ENCODE measurements around the gene ARHGEF3.
A peak's percentile ranks its signal among the peaks of the same experiment; 100 is the strongest.
"Not testable (repeated sequence)": the region's sequence is repeated elsewhere in the genome, so short reads cannot be mapped to it uniquely, and the experiment has no call there.

Gene ARHGEF3

DNA sequence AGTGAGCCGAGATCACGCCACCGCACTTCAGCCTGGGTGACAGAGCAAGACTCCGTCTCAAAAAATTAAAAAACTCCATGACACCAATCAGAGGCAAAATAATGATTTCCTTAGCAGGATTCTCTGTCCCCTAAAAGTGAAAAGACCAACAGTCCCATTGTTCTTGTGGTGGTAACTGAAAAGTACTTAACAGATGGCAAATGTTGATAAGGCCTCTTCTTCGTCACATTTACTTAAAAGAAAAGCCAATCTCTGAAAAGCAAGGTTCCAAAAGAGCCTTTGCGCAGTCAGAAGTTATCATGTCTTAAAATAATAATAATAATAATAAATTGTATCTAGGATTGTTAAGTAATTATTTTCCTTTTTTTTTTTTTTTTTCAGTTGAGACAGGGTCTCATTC lies 62.7 kb downstream of the ARHGEF3 start:
- no peak for DNase-seq (ENCODE audit: low read depth in 2 of 2, low spot score in 1 of 2)

DNA sequence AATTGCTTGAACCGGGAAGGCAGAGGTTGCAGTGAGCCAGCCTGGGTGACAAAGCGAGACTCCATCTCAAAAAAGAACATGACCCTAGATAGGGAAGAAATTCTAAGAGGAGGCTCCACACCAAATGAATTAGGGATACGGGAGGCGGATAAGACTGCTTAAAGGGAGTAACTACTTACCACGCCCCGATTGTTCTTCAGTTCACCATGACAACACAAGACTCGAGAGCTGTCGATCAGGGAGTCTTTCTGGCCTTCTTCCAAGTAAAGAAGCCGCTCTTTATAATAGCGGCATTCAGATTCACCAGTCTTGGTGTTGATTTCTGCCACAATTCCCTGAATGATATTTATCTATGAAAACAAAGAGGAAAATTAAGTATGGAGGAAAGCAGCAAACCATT lies 64.7 kb downstream of the ARHGEF3 start:
- DNase-seq (ENCODE audit: low read depth in 2 of 2, low spot score in 1 of 2): no peak

DNA sequence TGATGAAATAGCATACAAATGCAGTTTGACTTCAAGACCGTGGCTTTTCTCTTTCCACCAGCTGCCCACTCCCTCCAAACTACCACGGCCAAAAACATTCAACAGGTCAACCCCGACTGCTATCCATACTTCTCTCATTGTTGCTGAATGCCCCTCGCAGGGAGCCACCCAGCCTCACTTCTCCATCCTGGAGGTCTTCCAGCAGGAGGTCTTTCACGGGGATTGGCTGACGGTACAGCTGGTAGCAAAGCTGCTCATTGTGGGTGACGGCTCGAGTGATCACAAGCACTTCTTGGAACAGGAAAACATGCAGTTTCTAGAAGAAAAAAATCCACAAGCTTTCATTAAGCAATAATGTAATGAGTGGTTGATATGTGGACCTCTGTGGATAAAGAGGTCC lies 69.6 kb downstream of the ARHGEF3 start:
- DNase-seq (ENCODE audit: low read depth in 2 of 2, low spot score in 1 of 2): no peak

DNA sequence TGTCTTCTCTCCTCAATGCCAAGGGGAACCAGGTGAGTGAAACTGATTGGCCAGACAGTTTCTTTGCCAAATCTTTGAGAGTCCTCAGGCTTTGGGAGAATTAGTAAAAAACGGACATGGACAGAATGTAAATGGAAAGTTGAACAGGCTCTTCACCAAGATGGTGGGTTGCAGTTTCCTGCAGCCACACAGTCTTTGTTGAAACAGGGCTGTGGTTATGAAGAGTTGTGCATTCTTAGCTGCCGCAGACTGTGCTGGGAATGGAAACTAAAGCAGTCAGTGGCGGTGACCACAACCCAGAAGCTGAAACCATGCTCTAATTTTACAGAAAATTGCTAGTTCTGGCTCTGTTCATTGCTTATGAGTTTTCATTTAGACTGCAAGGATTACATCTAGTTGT lies 76.6 kb downstream of the ARHGEF3 start:
- DNase-seq (ENCODE audit: low read depth in 2 of 2, low spot score in 1 of 2): peak in 1 of 2 donors; percentile 45

DNA sequence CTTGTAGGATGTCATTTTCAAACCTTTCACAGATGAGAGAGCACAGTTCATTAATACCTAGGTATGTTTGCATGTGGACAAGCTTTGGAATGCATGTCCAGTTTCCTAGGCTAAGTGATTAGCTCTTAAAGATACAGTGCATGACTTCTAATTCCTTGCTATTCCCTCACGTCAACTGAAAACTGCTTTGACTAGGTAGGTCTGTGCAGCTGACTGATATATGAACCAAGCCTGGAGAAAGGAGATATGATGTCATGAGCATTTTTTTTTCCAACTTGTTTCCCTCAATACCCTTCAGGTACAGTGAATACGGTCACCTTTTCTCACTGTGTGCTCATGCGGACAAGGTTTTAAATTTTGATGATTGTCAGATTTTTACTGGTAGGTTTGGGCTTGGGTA lies 77.1 kb downstream of the ARHGEF3 start:
- DNase-seq (ENCODE audit: low read depth in 2 of 2, low spot score in 1 of 2): no peak

DNA sequence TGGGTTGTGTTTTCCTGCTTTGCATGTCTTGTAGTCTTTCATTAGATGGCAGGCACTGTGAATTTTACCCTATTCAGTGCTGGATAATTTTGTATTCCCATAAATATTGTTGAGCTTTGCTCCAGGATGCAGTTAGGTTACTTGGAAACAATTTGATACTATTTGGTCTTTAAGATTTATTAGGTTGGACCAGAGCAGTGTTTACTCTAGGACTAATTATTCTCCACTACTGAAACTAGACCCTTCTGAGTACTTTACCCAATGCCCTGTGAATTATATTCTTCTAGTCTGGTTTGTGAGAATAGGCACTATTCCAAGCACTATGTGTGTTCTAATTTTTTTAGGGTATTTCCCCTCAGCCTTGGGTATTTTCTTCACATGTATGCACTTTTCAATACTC lies 80.9 kb downstream of the ARHGEF3 start:
- no peak for DNase-seq (ENCODE audit: low read depth in 2 of 2, low spot score in 1 of 2)

DNA sequence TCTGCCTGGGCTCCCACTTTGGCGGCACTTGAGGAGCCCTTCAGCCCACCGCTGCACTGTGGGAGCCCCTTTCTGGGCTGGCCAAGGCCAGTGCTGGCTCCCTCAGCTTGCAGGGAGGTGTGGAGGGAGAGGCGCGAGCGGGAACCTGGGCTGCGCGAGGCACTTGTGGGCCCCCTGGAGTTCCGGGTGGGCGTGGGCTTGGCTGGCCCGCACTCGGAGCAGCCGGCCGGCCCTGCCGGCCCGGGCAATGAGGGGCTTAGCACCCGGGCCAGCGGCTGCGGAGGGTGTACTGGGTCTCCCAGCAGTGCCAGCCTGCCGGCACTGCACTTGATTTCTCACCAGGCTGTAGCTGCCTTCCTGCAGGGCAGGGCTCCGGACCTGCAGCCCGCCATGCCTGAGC lies 82.9 kb downstream of the ARHGEF3 start:
- not testable (repeated sequence) for DNase-seq (ENCODE audit: low read depth in 2 of 2, low spot score in 1 of 2)

DNA sequence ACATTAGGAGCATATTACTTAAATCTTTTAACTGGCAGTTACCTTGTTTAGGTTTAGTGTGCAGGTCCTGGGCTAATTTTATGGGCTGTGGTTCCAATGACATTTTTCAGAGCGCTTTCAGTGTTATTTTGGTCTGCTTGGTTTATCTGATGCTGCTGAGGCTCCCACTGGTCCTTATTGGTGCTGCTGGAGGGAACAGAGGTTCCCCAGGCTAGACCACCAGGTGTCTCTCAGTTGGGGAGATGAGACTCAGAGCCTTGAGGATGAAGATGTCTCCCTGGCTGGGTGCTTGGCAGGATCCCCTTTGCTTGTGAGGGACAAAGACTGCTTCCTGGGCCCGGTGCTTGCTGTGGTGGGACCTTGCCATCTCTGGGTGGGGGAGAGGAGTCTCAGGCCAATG lies 90.4 kb downstream of the ARHGEF3 start:
- no peak for DNase-seq (ENCODE audit: low read depth in 2 of 2, low spot score in 1 of 2)

DNA sequence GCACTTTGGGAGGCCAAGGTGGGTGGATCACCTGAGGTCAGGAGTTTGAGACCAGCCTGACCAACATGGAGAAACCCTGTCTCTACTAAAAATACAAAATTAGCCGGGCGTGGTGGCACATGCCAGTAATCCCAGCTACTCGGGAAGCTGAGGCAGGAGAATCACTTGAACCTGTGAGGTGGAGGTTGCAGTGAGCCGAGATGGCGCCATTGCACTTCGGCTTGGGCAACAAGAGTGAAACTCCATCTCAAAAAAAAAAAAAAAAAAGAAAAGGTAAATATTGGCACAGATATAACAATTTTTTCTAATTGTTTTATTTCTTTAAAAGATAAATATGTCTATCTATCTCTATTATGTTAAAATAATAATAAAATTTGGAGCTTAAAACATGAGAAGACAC lies 94.3 kb downstream of the ARHGEF3 start:
- DNase-seq (ENCODE audit: low read depth in 2 of 2, low spot score in 1 of 2): not testable (repeated sequence)

DNA sequence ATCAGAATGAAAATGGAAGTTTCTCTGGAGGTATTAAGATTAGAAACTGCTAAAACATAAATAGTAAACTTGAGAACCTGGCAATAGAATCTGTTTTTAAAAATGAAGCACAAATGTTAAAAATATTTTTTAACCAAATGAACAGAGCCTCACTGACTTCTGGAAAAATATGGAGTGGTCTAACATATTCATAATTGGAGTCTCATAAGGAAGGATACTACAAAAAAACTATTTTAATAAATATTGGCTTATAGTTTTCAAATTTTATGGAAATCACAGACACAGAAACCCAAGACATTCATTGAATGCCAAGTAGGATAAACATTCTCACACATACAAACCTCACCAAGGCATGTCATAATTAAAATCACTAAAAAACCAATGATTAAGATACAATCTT lies 95.1 kb downstream of the ARHGEF3 start:
- no peak for DNase-seq (ENCODE audit: low read depth in 2 of 2, low spot score in 1 of 2)

DNA sequence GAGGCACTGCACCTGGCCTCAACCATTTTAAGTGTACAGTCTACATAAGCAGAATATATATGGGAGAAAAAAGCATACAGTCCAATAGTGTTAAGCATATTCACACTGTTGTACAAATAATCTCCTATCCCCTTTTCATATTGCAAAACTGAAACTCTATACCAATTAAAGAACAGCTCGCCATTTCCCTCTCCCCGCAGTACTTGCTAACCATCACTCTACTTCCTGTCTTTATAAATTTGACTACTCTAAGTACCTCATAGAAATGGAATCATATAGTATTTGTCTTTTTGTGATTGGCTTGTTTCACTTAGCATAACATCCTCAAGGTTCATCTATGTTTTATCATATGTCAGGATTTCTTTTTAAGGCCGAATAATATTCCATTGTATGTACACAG lies 97.0 kb downstream of the ARHGEF3 start:
- DNase-seq (ENCODE audit: low read depth in 2 of 2, low spot score in 1 of 2): no peak

DNA sequence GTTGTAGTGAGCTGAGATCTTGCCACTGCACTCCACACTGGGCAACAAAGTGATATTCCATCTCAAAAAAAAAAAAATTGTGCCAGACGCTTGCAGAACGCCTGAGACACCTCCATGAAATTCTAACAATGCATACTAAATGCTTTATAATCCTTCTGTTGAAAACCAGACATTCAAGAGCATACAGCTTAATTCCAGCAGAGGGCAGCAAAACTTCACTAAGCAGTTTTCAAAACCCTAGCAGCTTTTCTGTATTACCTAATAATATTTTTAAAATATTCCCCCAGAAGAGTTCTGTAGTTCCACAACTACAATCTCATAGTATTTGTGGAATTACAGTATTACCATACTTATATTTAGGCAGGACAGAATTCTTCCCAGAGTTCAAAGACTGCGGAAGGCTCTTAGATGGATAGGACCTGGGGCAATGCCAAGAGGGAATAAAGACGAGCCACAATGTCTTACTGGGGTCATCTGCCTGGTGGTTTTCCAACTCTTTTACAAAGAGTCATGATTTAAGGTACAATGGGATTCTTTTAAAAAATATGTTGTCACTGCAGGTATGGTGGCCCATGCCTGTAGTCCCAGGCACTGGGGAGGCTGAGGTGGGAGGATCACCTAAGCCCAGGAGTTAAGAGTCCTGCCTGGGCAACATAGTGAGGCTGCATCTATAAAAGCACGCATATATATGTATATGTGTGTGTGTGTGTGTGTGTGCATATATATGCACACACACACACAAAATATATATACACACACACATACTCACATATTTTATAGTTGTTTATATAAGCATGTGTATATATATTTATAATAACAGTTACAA lies 99.0 kb downstream of the ARHGEF3 start:
- DNase-seq (ENCODE audit: low read depth in 2 of 2, low spot score in 1 of 2): no peak

DNA sequence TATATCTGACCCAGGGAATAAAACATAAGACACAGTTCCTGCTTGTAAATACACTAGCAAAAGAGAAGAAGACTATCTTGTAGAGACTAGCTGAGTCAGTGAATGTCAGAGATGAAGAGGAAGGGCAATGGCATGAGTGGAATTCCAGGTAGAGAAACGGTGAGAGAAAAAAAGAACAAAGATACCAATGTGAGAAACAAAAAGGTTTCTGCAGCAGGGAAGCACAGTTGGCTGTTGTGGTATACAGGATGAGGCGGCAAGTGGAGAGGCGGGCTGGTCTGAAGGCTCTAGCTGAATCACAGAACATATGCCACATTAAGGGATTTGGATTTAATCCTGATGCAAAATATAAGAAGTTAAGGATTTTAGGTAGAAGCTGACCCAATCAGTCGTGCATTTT lies 101.6 kb downstream of the ARHGEF3 start:
- no peak for DNase-seq (ENCODE audit: low read depth in 2 of 2, low spot score in 1 of 2)

DNA sequence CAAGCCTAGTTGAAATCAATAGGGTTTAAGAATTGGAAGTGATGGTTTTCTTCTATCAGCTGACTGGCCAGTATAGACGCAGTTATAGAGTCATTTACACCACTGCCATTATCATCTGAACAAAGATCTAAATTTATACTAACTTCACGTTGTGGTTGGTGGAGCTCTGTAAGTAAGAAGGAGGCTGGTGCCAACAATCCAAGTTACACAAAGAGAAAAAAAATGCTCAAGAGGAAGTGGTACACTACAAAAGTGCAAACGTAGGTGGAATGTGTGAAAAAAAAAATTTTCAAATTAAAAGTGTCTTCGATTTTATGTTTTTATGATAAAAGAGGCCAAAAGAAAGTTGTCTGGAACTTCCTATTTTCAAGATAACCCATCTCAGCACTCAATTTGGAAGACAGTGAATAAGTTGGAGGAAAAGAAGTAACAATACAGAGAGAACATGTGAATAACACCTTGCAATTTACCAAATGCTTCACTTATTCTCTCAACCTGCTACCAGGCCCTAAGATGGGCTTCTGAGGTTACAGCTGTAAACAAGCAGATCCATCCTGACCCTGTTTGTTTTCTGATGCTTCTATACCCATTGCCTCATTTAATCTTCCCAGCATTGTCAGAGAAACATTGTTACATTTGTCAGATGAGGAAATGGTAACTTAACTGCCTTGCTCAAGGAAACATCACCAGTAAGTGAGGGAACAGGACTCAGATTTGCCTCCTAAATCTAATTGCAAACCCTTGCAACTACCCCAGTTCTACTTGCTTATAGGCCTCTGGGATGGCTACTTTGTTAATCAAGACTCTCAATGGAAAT lies 106.7 kb downstream of the ARHGEF3 start:
- DNase-seq (ENCODE audit: low read depth in 2 of 2, low spot score in 1 of 2): no peak

DNA sequence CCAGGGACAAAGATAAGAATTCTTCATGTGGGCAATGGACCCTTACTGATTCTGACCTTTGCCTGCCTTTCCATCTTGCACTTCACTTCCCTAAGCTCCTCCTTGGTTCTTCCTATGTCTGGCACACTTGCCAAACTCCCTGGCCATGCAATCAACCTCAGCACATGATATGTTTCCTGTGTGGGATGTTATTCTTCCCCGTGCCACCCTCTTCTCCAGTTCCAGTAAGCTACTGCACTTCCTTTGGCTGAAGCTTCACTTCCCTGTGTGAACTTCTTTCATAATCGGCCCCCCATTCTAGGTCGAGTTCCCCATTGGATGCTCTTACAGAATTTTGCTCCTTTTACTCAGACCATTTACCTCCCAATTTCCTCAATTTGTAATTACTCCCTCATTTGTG lies 108.0 kb downstream of the ARHGEF3 start:
- DNase-seq (ENCODE audit: low read depth in 2 of 2, low spot score in 1 of 2): no peak

DNA sequence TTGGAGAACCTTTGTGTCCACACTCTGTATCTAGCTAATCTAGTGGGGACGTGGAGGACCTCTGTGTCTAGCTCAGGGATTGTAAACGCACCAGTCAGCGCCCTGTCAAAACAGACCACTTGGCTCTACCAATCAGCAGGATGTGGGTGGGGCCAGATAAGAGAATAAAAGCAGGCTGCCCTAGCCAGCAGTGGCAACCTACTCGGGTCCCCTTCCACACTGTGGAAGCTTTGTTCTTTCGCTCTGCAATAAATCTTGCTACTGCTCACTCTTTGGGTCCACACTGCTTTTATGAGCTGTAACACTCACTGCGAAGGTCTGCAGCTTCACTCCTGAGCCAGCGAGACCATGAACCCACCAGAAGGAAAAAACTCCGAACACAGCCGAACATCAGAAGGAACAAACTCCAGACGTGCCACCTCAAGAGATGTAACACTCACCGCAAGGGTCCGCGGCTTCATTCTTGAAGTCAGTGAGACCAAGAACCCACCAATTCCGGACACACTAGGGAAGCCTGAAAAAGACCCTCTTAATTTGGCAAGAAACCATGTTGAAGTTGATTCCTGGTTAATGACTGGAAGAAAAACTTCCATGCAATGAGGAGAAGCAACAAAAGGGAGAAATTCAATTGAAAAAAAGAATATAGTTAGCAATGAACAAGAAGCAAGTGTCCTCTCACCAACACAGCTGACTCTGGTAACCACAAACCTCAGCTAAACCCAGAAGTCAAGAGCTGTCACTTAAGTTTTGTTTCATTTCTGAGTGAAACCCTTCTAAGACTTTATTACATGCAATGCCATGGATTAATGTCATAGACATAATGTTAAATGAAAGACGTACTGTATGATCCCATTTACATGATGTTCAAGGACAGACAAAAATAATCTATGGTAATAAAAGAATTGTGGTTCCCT lies 109.0 kb downstream of the ARHGEF3 start:
- not testable (repeated sequence) for DNase-seq (ENCODE audit: low read depth in 2 of 2, low spot score in 1 of 2)

DNA sequence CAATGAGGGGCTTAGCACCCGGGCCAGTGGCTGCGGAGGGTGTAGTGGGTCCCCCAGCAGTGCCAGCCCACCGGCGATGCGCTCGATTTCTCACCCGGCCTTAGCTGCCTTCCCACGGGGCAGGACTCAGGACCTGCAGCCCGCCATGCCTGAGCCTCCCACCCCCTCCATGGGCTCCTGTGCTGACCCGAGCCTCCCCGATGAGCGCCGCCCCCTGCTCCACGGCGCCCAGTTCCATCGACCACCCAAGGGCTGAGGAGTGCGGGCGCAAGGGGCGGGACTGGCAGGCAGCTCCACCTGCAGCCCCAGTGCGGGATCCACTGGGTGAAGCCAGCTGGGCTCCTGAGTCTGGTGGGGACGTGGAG lies 109.8 kb downstream of the ARHGEF3 start:
- DNase-seq (ENCODE audit: low read depth in 2 of 2, low spot score in 1 of 2): not testable (repeated sequence)

DNA sequence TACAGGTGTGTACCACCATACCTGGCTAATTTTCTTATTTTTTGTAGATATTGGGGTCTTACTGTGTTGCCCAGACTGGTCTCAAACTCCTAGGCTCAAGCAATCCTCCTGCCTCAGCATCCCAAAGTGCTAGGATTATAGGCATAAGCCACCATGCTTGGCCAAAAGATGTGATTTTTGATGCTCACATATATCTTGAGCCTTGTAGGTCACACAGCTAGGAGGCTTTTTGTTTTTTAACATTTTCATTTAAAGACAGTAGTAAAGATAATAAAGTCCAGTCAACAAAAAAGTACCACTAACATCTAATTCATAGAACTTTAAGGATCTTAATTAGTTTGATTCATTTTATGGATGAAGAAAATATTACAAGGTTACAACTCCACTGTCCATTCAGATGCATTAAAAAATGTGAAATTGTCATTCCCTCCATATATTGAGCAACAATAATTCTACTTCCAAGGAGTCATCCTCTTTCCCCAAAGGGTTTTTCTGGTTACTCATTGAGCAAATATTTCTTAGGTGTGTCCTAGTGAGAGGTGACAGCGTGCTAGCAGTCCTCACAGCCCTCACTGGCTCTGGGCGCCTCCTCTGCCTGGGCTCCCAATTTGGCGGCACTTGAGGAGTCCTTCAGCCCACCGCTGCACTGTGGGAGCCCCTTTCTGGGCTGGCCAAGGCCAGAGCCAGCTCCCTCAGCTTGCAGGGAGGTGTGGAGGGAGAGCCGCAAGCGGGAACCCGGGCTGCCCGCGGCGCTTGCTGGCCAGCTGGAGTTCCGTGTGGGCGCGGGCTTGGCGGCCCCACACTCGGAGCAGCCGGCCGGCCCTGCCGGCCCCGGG lies 110.4 kb downstream of the ARHGEF3 start:
- DNase-seq (ENCODE audit: low read depth in 2 of 2, low spot score in 1 of 2): no peak

DNA sequence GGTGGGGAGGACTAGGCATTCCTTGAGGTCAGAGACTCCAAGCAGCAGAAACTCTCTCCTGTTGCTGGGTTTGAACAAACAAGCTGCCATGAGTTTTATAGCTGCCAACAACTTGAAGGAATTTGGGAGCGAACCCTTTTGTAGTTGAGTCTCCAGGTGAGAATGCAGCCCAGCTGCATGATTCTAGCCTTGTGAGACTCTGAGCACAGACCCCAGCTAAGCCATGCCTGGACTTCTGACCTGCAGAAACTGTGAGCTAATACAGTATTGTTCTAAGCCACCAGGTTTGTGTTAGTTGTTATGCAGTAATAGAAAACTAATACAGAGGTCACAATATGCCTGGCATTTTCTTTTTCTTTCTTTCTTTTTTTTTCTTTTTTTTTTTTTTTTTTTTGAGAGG lies 112.4 kb downstream of the ARHGEF3 start:
- no peak for DNase-seq (ENCODE audit: low read depth in 2 of 2, low spot score in 1 of 2)

DNA sequence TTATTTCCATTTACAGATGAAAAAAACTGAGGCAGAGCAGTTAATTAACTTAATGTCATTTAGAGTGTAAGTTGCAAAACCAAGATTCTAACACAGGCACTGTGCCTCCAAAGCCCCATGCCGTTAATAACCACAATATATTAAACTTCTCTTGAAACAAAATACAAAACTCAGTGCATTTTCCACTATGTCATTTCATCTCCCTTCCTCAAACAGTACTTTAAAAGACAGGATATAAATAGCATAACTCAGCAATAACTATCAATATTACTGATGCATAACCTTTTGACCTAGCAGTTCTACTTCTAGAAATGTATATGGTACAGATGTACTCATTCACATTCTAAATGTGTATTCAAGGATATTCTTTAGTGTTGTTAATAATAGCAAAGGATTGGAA lies 113.6 kb downstream of the ARHGEF3 start:
- DNase-seq (ENCODE audit: low read depth in 2 of 2, low spot score in 1 of 2): no peak

DNA sequence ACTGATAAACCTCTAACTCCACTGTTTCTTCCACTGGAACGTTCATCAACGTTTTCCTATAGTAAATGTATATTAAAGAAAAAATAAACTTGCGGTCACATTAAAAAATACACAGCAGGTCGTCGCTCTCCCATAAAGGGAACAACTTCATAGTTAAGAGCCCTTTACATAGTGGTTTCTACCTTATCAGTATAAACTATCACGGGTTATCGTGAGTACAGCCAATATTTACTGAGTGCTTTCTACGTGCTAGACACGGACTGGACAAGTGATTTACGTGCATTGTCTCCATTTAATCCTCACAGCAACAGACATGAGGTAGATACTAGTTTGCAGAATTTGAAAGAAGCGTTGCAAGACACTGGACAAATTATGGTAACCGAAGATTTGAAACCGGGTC lies 117.7 kb downstream of the ARHGEF3 start:
- no peak for DNase-seq (ENCODE audit: low read depth in 2 of 2, low spot score in 1 of 2)
